Urinary bladder (tissue), 4 donors: ENCODE results near the gene AXL. TPM values are rescaled to one million over a fixed set of nuclear protein-coding genes. Genes with fewer than 3 reads are reported as not detected.
"Not testable (repeated sequence)": the region's sequence is repeated elsewhere in the genome, so short reads cannot be mapped to it uniquely, and the experiment has no call there.

Experiments
- DNase-seq: peaks from one replicate; pipeline ENCODE4 v3.0.0-alpha.2; 2015; ENCODE audit errors: extremely low spot score
- H3K27ac ChIP-seq: one replicate; pipeline ENCODE4 v1.5.1; 2013; ENCODE audit warnings: low read depth, mild to moderate bottlenecking, moderate library complexity
- H3K36me3 ChIP-seq: one replicate; pipeline ENCODE4 v1.6.1; 2013; ENCODE audit warnings: mild to moderate bottlenecking, moderate library complexity; ENCODE audit not compliant: insufficient read depth
- H3K4me1 ChIP-seq: one replicate; pipeline ENCODE4 v1.6.1; 2013; ENCODE audit warnings: mild to moderate bottlenecking, moderate library complexity; ENCODE audit not compliant: insufficient read depth
- H3K4me3 ChIP-seq: one replicate; pipeline ENCODE4 v1.5.1; 2013; ENCODE audit warnings: low read depth, low read length
- WGBS: extraction: QIAGEN DNeasy Blood & Tissue Kit; methylation state at CpG from one replicate; pipeline ENCODE4 v1.1.7; 2013; 5-methylcytosine and 5-hydroxymethylcytosine counted together
- polyA plus RNA-seq: library from polyadenylated mRNA; stranded (reverse); fragments of 200-250 nt; gene quantifications from one replicate; pipeline ENCODE4 v1.2.3, GENCODE V29; 2013
- total RNA-seq: library from RNA; depleted of rRNA; stranded (reverse); fragments of >200 nt; gene quantifications from one replicate; pipeline ENCODE4 v1.2.3, GENCODE V29; 2014
- donor health status: healthy with polysubstance abuse.
- donor health status: healthy.

Gene AXL
- total RNA-seq (53.7 TPM), polyA plus RNA-seq (55.0 TPM)

DNA sequence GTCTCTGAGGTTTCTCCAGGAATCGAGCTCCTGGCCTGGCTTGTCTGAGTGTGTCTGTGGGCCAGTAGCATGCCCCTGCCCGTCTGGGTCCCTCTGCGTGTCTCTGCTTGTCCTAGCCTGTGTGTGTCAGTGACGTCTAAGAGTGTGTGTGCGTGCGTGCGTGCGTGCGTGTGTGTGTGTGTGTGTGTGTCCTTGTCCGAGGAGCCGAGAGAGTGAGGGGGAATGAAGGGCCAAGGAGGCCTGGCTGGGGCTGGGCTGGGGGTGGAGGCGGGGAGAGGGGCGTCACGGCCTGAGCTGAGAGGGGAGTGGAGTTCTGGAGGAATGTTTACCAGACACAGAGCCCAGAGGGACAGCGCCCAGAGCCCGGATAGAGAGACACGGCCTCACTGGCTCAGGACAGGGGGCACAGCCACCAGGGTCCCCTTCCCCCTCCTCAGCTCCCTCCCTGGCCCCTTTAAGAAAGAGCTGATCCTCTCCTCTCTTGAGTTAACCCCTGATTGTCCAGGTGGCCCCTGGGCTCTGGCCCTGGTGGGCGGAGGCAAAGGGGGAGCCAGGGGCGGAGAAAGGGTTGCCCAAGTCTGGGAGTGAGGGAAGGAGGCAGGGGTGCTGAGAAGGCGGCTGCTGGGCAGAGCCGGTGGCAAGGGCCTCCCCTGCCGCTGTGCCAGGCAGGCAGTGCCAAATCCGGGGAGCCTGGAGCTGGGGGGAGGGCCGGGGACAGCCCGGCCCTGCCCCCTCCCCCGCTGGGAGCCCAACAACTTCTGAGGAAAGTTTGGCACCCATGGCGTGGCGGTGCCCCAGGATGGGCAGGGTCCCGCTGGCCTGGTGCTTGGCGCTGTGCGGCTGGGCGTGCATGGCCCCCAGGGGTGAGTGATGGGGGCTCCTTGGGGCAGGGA is at the start of gene AXL:
TSS of gene AXL (plus strand) at position 609 of the 893 bp plus-strand sequence. CDS start at position 779, 170 bp downstream.
- H3K27ac ChIP-seq = peak within 1 kb of the TSS; percentile 94
- peak within 1 kb of the TSS; percentile 70 for H3K4me3 ChIP-seq
- no peaks in the 10 kb centered on the region for H3K36me3 ChIP-seq
- 3% methylated on average over 32 of the region's 32 CpGs for WGBS
- H3K4me1 ChIP-seq = no peaks in the 10 kb centered on the region
- peak; percentile 91 for DNase-seq

DNA sequence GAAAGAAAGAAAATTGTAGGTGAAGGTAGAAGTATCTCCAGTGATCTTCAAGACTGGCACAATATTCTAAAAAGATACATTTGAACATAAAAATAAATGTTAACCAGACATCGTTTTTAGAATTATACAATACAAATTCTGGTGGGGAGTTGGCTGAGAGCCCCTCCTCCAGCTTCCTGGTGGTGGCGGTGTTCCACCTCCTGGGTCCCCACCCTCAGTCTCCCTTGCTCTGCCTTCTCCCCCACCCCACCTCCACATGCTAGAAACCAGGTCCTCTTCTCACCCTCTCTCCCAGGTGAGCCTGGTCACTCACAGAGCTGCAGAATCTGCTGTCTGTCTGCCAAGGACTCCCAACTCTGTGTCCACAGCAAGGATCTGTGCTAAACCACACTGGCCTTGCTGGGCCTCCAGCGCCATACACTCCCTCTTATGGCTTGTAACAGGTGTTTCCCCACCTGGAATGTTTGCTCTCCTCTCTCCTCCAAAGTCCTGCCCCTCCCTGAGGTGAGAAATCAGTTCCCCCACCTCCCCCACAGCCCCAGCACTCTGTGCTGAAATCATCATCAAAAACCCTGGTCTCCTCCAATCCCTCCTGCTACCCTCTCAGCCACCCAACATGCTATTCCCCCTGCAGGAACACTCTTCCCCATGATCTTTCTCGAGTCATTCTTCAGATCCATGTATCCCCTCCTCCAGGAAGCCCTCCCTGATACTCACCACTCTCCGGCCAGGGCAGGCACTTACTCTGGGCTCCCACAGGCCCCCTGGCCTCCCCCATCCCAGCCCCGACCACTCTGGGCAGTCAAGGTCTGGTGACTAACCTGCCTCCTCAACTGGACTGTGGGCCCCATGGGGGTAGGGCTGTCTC is 46.5 kb upstream of the AXL start:
- H3K36me3 ChIP-seq = no peaks in the 10 kb centered on the region
- WGBS = 75% methylated on average over 6 of the region's 6 CpGs
- H3K4me3 ChIP-seq = no peak overlapping the region
- no peak overlapping the region for H3K27ac ChIP-seq
- peaks cover 2% of the 10 kb centered on the region for H3K4me1 ChIP-seq
- DNase-seq = no peak

DNA sequence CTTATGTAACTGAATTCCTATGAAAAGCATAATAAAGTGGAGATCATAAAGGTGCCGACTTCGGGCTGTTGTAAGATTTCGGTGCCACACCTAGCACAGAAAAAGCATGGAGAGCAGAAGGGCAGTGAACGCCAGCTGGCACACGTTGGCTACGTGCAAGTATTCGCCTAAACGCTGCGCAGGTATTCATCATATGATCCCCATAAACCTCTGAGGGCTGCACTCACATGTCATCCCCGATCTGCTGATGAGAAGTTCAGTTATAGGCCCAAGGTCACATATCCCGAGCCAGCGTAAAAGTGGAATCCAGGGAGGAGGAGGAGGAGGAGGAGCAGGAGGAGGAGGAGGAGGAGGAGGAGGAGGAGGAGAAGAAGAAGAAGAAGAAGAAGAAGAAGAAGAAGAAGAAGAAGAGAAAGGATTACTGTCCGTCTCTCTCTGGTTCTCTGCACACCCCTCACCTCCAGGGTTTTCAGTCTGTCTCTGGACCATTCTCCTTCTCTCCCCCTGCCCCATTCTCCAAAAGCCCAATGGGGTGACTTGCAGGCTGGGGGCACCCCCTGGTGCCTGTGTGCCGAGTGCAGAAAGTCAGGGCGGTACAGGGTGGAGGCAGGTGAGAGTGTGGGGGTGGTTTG is 44.6 kb upstream of the AXL start:
- peaks cover 2% of the 10 kb centered on the region for H3K4me1 ChIP-seq
- H3K4me3 ChIP-seq = no peak overlapping the region
- 82% methylated on average over 15 of the region's 15 CpGs for WGBS
- no peak overlapping the region for H3K27ac ChIP-seq
- DNase-seq = no peak
- H3K36me3 ChIP-seq = no peaks in the 10 kb centered on the region

DNA sequence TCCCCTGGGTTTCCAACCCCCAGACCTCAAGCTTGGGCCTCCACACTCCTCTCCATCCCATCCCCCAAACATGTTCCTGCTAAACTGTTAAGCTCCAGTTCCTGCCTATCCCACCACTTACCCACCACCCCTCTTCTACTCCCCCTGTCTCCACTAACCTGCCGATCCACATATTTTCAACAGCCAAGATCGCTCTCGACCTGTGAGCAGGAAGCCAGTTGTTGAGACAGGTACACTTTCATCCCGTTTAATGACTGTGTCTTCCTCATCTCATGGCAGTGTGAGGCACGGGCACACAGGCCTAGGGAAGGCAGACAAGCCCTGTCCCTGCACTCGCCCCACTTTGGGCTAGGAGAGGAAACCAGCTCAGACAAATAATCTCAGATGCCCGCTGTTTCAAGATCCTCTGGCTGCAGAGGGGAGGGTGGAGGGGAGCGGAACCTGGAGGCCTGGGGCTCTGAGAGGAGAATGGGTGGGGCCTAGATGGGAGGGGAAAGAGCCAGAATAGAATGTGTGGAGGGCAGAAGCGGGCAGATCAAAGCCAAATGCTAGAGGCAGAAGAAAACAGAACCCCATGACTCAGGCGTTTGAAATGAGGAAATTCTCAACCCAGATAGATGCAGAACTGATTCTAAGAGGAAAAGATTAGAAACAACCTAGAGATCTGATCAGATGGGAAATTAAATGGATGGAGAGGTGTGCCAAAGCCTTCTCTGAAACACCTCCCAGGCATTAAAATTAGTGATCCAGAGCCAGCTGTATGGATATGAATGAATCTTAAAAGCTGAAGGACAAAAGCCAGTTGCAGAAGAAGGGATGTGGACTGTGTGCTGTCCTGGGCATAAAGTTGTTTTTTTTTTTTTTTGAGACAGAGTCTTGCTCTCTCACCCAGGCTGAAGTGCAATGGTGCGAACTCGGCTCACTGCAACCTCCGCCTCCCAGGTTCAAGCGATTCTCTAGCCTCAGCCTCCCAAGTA is 42.9 kb upstream of the AXL start:
- no peaks in the 10 kb centered on the region for H3K36me3 ChIP-seq
- no peak overlapping the region for H3K27ac ChIP-seq
- peaks cover 2% of the 10 kb centered on the region for H3K4me1 ChIP-seq
- 34% methylated on average over 14 of the region's 14 CpGs for WGBS
- DNase-seq = peak; percentile 74
- no peak overlapping the region for H3K4me3 ChIP-seq

DNA sequence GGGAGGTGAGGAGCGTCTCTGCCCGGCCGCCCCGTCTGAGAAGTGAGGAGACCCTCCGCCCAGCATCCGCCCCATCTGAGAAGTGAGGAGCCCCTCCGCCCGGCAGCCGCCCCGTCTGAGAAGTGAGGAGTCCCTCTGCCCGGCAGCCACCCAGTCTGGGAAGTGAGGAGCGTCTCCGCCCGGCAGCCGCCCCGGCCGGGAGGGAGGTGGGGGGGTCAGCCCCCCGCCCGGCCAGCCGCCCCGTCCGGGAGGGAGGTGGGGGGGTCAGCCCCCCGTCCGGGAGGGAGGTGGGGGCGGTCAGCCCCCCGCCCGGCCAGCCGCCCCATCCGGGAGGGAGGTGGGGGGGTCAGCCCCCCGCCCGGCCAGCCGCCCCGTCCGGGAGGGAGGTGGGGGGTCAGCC is 38.9 kb upstream of the AXL start:
- not testable (repeated sequence) for H3K4me1 ChIP-seq, H3K4me3 ChIP-seq, H3K36me3 ChIP-seq, H3K27ac ChIP-seq, DNase-seq
- WGBS = 95% methylated on average over 19 of the region's 34 CpGs

DNA sequence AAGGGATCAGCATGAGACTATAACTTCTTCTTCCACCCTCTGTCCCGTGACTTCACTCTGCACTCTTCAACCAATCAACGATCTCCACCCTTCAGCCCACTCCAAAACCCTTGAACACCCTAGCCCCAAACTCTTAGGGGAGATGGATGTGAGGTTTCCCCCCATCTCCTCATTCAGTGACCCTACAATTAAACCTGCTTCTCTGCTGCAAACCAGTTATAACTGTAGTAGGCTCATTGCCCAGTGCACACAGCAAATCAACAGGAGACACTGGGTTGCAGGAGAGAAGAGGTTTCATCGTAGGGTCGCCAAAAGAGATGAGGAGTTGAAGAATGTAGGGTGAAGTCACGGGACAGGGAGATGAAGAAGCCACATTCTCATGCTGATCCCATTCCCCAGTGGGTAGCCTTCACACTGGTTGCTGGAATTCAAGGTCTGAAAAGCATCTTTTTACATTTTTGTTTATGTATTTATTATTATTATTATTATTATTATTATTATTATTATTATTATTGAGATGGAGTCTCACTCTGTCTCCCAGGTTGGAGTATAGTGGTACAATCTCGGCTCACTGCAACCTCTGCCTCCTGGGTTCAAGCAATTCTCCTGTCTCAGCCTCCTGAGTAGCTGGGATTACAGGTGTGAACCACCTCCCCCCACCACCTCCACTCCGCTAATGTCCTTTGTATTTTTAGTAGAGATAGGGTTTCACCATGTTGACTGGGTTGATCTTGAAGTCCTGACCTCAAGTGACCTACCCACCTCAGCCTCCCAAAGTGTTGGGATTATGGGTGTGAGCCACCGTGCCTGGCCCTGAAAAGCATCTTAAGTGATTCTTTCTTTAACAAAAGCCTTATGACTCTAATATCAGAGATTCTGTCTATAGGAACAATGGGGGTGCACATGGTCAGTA is 31.8 kb upstream of the AXL start:
- H3K4me1 ChIP-seq = no peaks in the 10 kb centered on the region
- no peaks in the 10 kb centered on the region for H3K36me3 ChIP-seq
- no peak overlapping the region for H3K4me3 ChIP-seq
- DNase-seq = no peak
- H3K27ac ChIP-seq = no peak overlapping the region
- WGBS = 76% methylated on average over 8 of the region's 8 CpGs

- WGBS = 81% methylated on average over 3 of the region's 3 CpGs
- H3K36me3 ChIP-seq = no peaks in the 10 kb centered on the region
- H3K27ac ChIP-seq = no peak overlapping the region
- no peak overlapping the region for H3K4me3 ChIP-seq
- peaks cover 1% of the 10 kb centered on the region for H3K4me1 ChIP-seq
- no peak for DNase-seq
Measured at GRCh38 chr19:41187884-41188279, 31.1 kb upstream of the AXL start.

GRCh38 chr19:41189425-41190065 is 29.5 kb upstream of the AXL start:
- Histone ChIP-seq H3K4me1 (peaks cover 1% of the 10 kb centered on the region), H3K4me3 (no peak overlapping the region), H3K27ac (no peak overlapping the region), H3K36me3 (no peaks in the 10 kb centered on the region)
- 52% methylated on average over 8 of the region's 8 CpGs for WGBS
- peak; percentile 35 for DNase-seq

GRCh38 chr19:41192574-41193429 is 26.2 kb upstream of the AXL start, which contains the start of gene CYP2S1:
Gene CYP2S1, plus strand, starts transcription at chr19:41193219. Its CDS starts 46 bp downstream, at chr19:41193265.
- 3% methylated on average over 58 of the region's 58 CpGs for WGBS
- no peak for DNase-seq
- Histone ChIP-seq H3K4me3 (peak within 1 kb of the TSS; percentile 14), H3K27ac (no peak within 1 kb of the TSS), H3K4me1 (peaks cover 1% of the 10 kb centered on the region), H3K36me3 (no peaks in the 10 kb centered on the region)

DNA sequence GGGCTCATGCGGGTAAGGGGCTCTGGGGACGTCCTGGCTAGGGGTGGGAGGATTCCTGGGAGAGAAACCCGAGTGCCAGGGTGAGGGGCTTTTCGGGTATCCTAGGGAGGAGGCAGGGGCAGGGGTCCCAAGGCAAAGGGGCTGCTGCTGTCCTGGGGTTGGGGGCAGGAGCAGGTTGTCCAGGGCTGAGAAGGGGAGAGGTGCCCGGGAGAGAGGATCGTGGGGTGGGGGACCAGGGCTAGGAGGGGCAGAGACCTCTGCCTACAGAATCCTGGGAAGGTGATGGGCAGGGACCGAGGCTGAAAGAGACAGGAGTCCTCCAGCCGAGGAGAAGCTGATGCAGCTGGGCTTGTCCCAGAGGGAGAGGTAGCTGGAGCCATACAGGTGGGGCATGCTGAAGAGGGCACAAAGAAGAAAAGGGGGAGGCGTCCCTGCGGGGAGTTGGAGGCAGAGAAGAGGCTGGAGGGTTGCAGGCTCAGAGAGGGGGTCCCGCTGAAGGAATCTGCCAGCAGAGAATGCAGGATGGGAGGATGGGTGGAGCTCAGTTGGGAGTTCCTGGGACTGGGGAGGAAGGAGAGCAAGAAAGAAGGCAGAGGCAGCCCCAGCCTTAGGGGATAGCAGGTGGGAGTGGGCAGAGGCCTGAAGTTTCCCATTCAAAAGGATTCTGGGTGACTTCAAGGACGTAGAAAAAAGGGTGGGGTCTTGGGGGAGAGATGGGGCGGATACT is 25.4 kb upstream of the AXL start:
- H3K4me3 ChIP-seq = peak overlapping the region; percentile 14
- WGBS = 25% methylated on average over 13 of the region's 13 CpGs
- H3K36me3 ChIP-seq = no peaks in the 10 kb centered on the region
- no peak for DNase-seq
- no peak overlapping the region for H3K27ac ChIP-seq
- H3K4me1 ChIP-seq = peaks cover 1% of the 10 kb centered on the region
